OCI-LY3 (cell line): Measurements from ENCODE around the gene FALEC.

Source experiments
- H2AFZ ChIP-seq: fragments of 200-600, 300-600 bp; shearing (Covaris generic); 2 replicates; pipeline ENCODE4 v1.6.0; 2014; ENCODE audit warnings: antibody characterized with exemption, low read depth, low read length
- H3K27ac ChIP-seq: fragments of 200-600, 300-600 bp; sonication (generic); 2 replicates; pipeline ENCODE4 v1.5.1; 2014; ENCODE audit warnings: mild to moderate bottlenecking, low read length, moderate library complexity, mixed read lengths
- H3K27me3 ChIP-seq: fragments of 200-600, 300-600 bp; sonication (generic); 2 replicates; pipeline ENCODE4 v1.6.1; 2014; ENCODE audit warnings: low read depth, low read length, mixed read lengths
- H3K36me3 ChIP-seq: fragments of 200-600, 300-600 bp; sonication (generic); replicated peaks from 2 replicates; pipeline ENCODE3; 2014; ENCODE audit warnings: low read depth, low read length, mixed read lengths
- H3K4me1 ChIP-seq: fragments of 300-600, 200-600 bp; sonication (generic); 2 replicates; pipeline ENCODE4 v1.6.1; 2014; ENCODE audit warnings: low read length, mixed read lengths
- H3K4me2 ChIP-seq: fragments of 200-600, 300-600 bp; sonication (generic); 2 replicates; pipeline ENCODE4 v1.6.1; 2014; ENCODE audit warnings: low read length, mixed read lengths
- H3K4me3 ChIP-seq: fragments of 300-600, 200-600 bp; sonication (generic); 2 replicates; pipeline ENCODE4 v1.5.1; 2014; ENCODE audit warnings: antibody characterized with exemption, mild to moderate bottlenecking, low read length, moderate library complexity
- H3K79me2 ChIP-seq: fragments of 300-600, 200-600 bp; shearing (Covaris generic); 2 replicates; pipeline ENCODE4 v1.6.1; 2014; ENCODE audit warnings: mild to moderate bottlenecking, low read length, mixed read lengths
- H3K9ac ChIP-seq: fragments of 300-600, 200-600 bp; shearing (Covaris generic); 2 replicates; pipeline ENCODE4 v1.6.0; 2014; ENCODE audit warnings: mild to moderate bottlenecking, low read length, moderate library complexity
- H3K9me3 ChIP-seq: fragments of 200-600, 300-600 bp; shearing (Covaris generic); 2 replicates; pipeline ENCODE4 v1.6.1; 2014; ENCODE audit warnings: low read length, mixed read lengths; ENCODE audit not compliant: insufficient read depth
- H4K20me1 ChIP-seq: fragments of 200-600, 300-600 bp; sonication (generic); 2 replicates; pipeline ENCODE4 v1.6.1; 2016; ENCODE audit warnings: low read length, mixed read lengths; ENCODE audit not compliant: insufficient read depth
- EZH2phosphoT487 ChIP-seq: fragments of 200-600 bp; shearing (Covaris generic); IDR thresholded peaks from 2 replicates; pipeline ENCODE4 v1.6.1; 2018; ENCODE audit warnings: antibody characterized with exemption, mixed run types, low read depth
- TF ChIP-seq, protein P1 (sequence below): fragments of 200-600, 300-600 bp; sonication (generic); IDR thresholded peaks from 2 replicates; pipeline ENCODE4 v1.5.1; 2014; ENCODE audit warnings: antibody characterized with exemption, low read length, low read depth

FALEC gene

DNA sequence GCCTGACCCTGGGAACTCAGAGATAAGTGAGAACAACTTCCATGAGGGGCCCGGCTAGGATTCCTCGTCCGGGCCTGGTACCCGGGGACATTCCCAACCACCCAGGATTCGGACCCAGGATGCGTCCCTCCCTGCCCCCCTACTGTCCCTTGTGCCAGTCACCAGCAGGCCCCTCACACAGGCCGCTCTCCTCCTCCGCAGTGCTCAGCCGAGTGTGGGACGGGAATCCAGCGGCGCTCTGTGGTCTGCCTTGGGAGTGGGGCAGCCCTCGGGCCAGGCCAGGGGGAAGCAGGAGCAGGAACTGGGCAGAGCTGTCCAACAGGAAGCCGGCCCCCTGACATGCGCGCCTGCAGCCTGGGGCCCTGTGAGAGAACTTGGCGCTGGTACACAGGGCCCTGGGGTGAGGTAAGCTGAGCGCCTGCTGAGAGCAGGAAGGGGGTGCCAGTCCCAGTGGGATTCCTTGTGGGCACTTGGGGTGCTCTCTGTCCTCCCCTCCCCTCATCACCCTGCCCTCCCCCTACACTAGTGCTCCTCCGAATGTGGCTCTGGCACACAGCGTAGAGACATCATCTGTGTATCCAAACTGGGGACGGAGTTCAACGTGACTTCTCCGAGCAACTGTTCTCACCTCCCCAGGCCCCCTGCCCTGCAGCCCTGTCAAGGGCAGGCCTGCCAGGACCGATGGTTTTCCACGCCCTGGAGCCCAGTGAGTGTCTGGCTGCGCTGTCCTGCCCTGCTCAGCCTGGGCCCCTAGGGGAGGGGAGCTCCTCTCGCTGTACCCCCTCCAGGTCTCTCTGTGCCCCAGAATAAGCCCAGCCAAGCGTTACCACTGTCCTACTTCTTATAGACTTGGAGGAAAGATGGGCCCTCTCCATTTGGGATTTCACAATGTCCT is 43.5 kb downstream of the FALEC start:
- Histone ChIP-seq H4K20me1 (no peaks in the 10 kb centered on the region), H3K27me3 (no peaks in the 10 kb centered on the region), H3K4me1 (peaks cover 35% of the 10 kb centered on the region), H3K27ac (no peak overlapping the region), H3K4me2 (no peak overlapping the region), H3K36me3 (no peaks in the 10 kb centered on the region), H3K4me3 (no peak overlapping the region), H3K9ac (no peak overlapping the region), H2AFZ (no peak overlapping the region), H3K9me3 (no peaks in the 10 kb centered on the region), H3K79me2 (peaks cover 23% of the 10 kb centered on the region)
- no peak for TF ChIP-seq EZH2phosphoT487
- TF ChIP-seq, protein P1, sequence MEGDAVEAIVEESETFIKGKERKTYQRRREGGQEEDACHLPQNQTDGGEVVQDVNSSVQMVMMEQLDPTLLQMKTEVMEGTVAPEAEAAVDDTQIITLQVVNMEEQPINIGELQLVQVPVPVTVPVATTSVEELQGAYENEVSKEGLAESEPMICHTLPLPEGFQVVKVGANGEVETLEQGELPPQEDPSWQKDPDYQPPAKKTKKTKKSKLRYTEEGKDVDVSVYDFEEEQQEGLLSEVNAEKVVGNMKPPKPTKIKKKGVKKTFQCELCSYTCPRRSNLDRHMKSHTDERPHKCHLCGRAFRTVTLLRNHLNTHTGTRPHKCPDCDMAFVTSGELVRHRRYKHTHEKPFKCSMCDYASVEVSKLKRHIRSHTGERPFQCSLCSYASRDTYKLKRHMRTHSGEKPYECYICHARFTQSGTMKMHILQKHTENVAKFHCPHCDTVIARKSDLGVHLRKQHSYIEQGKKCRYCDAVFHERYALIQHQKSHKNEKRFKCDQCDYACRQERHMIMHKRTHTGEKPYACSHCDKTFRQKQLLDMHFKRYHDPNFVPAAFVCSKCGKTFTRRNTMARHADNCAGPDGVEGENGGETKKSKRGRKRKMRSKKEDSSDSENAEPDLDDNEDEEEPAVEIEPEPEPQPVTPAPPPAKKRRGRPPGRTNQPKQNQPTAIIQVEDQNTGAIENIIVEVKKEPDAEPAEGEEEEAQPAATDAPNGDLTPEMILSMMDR, result no peak

DNA sequence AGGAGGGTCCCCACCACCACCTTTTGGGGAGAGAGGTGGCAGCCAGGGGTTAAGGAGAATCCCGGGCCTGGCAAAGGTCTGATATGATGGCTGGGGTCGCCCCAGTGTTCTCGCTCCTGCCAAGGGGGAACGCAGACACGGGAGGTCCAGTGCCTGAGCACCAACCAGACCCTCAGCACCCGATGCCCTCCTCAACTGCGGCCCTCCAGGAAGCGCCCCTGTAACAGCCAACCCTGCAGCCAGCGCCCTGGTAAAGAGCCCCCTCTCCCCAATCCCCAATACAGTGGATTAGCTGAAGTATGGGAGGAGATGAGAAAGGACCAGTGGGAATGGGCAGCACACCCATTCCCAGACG is 44.1 kb downstream of the FALEC start:
- Histone ChIP-seq H3K36me3 (no peaks in the 10 kb centered on the region), H3K27me3 (no peaks in the 10 kb centered on the region), H3K79me2 (peaks cover 29% of the 10 kb centered on the region), H2AFZ (no peak overlapping the region), H3K9ac (no peak overlapping the region), H3K4me1 (peaks cover 41% of the 10 kb centered on the region), H3K4me3 (no peak overlapping the region), H3K27ac (no peak overlapping the region), H3K4me2 (no peak overlapping the region), H3K9me3 (no peaks in the 10 kb centered on the region), H4K20me1 (no peaks in the 10 kb centered on the region)
- TF ChIP-seq, protein P1, result no peak
- no peak for TF ChIP-seq EZH2phosphoT487

DNA sequence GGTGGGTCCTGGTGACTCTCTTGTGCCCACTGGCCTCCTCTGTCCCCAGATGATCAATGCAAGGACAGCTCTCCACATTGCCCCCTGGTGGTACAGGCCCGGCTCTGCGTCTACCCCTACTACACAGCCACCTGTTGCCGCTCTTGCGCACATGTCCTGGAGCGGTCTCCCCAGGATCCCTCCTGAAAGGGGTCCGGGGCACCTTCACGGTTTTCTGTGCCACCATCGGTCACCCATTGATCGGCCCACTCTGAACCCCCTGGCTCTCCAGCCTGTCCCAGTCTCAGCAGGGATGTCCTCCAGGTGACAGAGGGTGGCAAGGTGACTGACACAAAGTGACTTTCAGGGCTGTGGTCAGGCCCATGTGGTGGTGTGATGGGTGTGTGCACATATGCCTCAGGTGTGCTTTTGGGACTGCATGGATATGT is 44.5 kb downstream of the FALEC start:
- no peaks in the 10 kb centered on the region for H4K20me1 ChIP-seq
- peak overlapping the region; percentile 96 for H3K4me2 ChIP-seq
- H3K27ac ChIP-seq, result no peak overlapping the region
- H3K9me3 ChIP-seq, result no peaks in the 10 kb centered on the region
- no peak overlapping the region for H3K4me3 ChIP-seq
- TF ChIP-seq, protein P1, result peak; percentile 97
- TF ChIP-seq EZH2phosphoT487, result no peak
- no peak overlapping the region for H2AFZ ChIP-seq
- peaks cover 45% of the 10 kb centered on the region for H3K4me1 ChIP-seq
- H3K79me2 ChIP-seq, result peaks cover 33% of the 10 kb centered on the region
- no peaks in the 10 kb centered on the region for H3K36me3 ChIP-seq
- H3K27me3 ChIP-seq, result no peaks in the 10 kb centered on the region
- peak overlapping the region; percentile 94; the same call in 1 of the 2 replicates for H3K9ac ChIP-seq

DNA sequence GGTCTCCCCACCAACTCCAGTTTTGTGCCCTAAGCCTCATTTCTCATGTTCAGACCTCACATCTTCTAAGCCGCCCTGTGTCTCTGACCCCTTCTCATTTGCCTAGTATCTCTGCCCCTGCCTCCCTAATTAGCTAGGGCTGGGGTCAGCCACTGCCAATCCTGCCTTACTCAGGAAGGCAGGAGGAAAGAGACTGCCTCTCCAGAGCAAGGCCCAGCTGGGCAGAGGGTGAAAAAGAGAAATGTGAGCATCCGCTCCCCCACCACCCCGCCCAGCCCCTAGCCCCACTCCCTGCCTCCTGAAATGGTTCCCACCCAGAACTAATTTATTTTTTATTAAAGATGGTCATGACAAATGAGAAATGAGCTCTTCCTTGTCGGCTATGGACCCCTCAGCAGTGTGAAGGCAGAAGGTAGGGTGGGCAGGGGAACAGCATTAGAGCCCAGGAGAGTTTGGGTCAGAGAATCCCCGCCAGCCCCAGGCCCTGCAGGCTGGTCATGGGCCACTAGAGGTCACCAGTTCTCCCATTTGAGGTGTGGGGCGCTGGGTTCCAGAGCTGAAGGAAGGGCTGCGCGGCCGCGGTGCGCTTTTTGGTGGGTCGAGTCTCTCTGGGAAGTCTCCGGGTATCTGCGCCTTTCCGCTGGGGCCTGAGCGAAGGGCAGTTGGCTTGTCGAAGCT is 45.2 kb downstream of the FALEC start:
- Histone ChIP-seq H3K9ac (peak overlapping the region; percentile 94), H3K27ac (peak overlapping the region; percentile 90), H3K4me3 (peak overlapping the region; percentile 80), H3K36me3 (no peaks in the 10 kb centered on the region), H3K4me1 (peaks cover 52% of the 10 kb centered on the region), H4K20me1 (no peaks in the 10 kb centered on the region), H3K27me3 (no peaks in the 10 kb centered on the region), H3K4me2 (peak overlapping the region; percentile 96), H3K79me2 (peaks cover 40% of the 10 kb centered on the region), H3K9me3 (no peaks in the 10 kb centered on the region), H2AFZ (peak overlapping the region; percentile 28; the same call in 1 of the 2 replicates)
- TF ChIP-seq EZH2phosphoT487, result no peak
- TF ChIP-seq, protein P1, result peak; percentile 91
